ENCODE measurements around the gene NAT10.
A peak's percentile ranks its signal among the peaks of the same experiment; 100 is the strongest.

Gene NAT10

GRCh38 chr11:34098813-34099212 lies 6.6 kb upstream of the NAT10 start:
- TF ChIP-seq, protein P1, sequence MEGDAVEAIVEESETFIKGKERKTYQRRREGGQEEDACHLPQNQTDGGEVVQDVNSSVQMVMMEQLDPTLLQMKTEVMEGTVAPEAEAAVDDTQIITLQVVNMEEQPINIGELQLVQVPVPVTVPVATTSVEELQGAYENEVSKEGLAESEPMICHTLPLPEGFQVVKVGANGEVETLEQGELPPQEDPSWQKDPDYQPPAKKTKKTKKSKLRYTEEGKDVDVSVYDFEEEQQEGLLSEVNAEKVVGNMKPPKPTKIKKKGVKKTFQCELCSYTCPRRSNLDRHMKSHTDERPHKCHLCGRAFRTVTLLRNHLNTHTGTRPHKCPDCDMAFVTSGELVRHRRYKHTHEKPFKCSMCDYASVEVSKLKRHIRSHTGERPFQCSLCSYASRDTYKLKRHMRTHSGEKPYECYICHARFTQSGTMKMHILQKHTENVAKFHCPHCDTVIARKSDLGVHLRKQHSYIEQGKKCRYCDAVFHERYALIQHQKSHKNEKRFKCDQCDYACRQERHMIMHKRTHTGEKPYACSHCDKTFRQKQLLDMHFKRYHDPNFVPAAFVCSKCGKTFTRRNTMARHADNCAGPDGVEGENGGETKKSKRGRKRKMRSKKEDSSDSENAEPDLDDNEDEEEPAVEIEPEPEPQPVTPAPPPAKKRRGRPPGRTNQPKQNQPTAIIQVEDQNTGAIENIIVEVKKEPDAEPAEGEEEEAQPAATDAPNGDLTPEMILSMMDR (IDR thresholded peaks at IDR 0.05; ENCODE audit: insufficient read depth, low read length, missing control alignments), result no peak
- DNase-seq (ENCODE audit: low read depth, low spot score), result no peak
- no peak overlapping the region for H3K4me3 ChIP-seq (ENCODE audit: low read depth, low read length)
- ChIA-PET CTCF (interaction anchor here (1.2 to 1.3 kb wide), 2 partner anchors 9 to 111 kb away, joined by 3 read pairs; no protein-coding TSS in a partner anchor), POLR2A (no interaction called here)

DNA sequence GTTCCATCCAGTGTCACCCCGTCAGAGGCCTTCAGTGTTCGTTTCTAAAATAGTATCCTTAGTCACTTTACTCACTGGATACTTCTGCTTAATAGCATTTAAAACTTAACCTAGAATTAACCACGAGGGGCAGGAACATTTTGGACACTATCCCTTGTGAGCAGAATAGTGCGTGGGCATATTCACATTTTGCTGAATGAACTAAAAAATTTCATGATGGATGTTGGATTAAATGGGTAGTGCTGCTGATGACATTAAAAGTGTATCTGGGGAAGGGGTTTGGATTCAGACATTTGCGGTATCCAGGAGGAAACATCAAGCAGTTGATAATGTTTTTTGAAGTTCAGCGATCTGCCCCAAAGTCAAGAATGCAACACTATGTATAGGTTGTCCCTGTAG lies 750 bp upstream of the NAT10 start:
- ChIA-PET CTCF (interaction anchor here (4.5 kb wide), 1 partner anchor 108 kb away, joined by 22 read pairs; no protein-coding TSS in a partner anchor), POLR2A (interaction anchor here (0.7 to 1.9 kb wide), 8 partner anchors 7 to 253 kb away, joined by 3 to 10 read pairs (median 4); partner anchors contain the start of genes ABTB2 and CAPRIN1)
- H3K4me3 ChIP-seq (ENCODE audit: low read depth, low read length), result peak overlapping the region; percentile 90
- TF ChIP-seq, protein P1 (IDR thresholded peaks at IDR 0.05; ENCODE audit: insufficient read depth, low read length, missing control alignments), result no peak
- DNase-seq (ENCODE audit: low read depth, low spot score), result no peak

GRCh38 chr11:34105957-34106504 lies 602 bp downstream of the NAT10 start:
- no peak for DNase-seq (ENCODE audit: low read depth, low spot score)
- TF ChIP-seq, protein P1 (IDR thresholded peaks at IDR 0.05; ENCODE audit: insufficient read depth, low read length, missing control alignments), result no peak
- ChIA-PET POLR2A (interaction anchor here (0.6 to 1.9 kb wide), 6 partner anchors 8 to 251 kb away, joined by 4 to 10 read pairs (median 6); partner anchors contain the start of genes ABTB2 and CAPRIN1), CTCF (interaction anchor here (0.8 to 4.5 kb wide), 5 partner anchors 25 to 297 kb away, joined by 3 to 22 read pairs (median 3); no protein-coding TSS in a partner anchor)
- peak overlapping the region; percentile 90 for H3K4me3 ChIP-seq (ENCODE audit: low read depth, low read length)

GRCh38 chr11:34111722-34112270 lies 6.4 kb downstream of the NAT10 start:
- no peak overlapping the region for H3K4me3 ChIP-seq (ENCODE audit: low read depth, low read length)
- DNase-seq (ENCODE audit: low read depth, low spot score), result no peak
- ChIA-PET POLR2A (no interaction called here), CTCF (interaction anchor here (0.6 kb wide), 1 partner anchor 304 kb away, joined by 3 read pairs; no protein-coding TSS in a partner anchor)
- TF ChIP-seq, protein P1 (IDR thresholded peaks at IDR 0.05; ENCODE audit: insufficient read depth, low read length, missing control alignments), result no peak

DNA sequence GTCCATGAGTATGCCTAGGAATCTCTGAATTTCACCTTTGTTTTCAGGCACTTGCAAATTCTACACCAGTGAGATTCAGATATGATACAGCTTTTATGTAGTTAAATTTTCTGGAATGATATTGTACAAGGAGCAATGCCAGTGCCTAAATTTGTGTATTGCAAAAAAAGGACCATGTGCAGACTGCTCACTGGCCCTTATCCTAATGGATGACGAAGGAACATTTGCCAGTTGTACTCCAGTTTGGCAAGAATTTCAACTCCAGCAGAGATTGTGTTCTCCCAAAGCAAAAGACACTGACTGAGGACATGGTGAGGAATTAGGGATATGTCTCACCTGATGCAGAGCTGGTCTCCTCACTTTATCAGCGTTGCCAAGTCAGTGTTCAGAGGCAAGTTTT lies 8.6 kb downstream of the NAT10 start:
- CTCF ChIA-PET, result interaction anchor here (0.7 to 1.0 kb wide), 2 partner anchors 117 to 248 kb away, joined by 3 read pairs; no protein-coding TSS in a partner anchor
- no peak overlapping the region for H3K4me3 ChIP-seq (ENCODE audit: low read depth, low read length)
- DNase-seq (ENCODE audit: low read depth, low spot score), result no peak
- TF ChIP-seq, protein P1 (IDR thresholded peaks at IDR 0.05; ENCODE audit: insufficient read depth, low read length, missing control alignments), result no peak
- POLR2A ChIA-PET, result interaction anchor here (0.9 kb wide), 1 partner anchor 9 kb away, joined by 4 read pairs; the partner anchor contains the start of gene NAT10

DNA sequence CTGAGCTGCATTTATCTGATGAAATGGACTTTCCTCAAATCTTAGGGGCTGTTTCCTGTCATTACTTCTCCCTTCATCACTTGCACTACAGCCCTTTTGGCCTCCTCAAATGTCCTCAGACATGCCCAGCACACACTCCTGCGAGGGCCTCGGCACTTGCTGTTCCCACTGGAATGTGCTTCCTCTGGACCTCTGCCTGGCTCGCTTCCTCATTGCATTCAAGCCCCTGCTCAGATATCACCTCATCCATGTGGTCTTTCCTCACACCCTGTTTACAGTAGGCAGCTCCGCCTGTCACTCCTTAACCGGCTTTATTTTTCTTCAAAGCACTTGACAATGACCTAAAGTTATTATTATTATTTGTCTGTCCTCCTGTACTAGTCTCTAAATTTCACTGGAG lies 9.0 kb downstream of the NAT10 start:
- TF ChIP-seq, protein P1 (IDR thresholded peaks at IDR 0.05; ENCODE audit: insufficient read depth, low read length, missing control alignments), result no peak
- ChIA-PET POLR2A (interaction anchor here (0.9 kb wide), 1 partner anchor 9 kb away, joined by 4 read pairs; the partner anchor contains the start of gene NAT10), CTCF (interaction anchor here (1.0 kb wide), 1 partner anchor 117 kb away, joined by 3 read pairs; no protein-coding TSS in a partner anchor)
- DNase-seq (ENCODE audit: low read depth, low spot score), result no peak
- no peak overlapping the region for H3K4me3 ChIP-seq (ENCODE audit: low read depth, low read length)

Data from AG04449 (cell line).